Measurements from ENCODE around the gene RASIP1.

The RASIP1 gene

DNA sequence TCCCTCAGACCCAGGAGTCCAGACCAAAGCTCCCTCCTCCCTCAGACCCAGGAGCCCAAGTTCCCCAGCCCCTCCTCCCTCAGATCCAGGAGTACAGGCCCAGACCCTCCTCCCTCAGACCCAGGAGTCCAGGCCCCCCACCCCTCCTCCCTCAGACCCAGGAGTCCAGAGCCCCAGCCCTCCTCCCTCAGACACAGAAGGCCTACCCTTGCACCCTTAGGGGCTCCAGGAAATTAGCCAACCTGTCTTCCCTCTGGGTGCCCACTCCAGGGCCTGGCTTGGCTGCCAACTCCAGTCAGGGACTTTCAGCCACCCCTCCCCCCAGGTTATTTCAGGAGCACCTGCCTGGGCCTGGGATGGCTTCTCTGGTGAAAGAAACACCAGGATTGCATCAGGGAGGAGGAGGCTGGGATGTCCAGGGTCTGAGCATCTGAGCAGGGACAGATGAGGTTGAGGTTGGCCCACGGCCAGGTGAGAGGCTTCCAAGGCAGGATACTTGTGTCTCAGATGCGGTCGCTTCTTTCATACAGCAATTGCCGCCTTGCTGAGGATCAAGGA is 14.8 kb upstream of the RASIP1 start, which contains the start of gene FGF21:
FGF21 (plus strand) TSS at position 441 of the 558 bp plus-strand sequence. CDS start 713 bp downstream, outside the sequence.
- no peak for DNase-seq

DNA sequence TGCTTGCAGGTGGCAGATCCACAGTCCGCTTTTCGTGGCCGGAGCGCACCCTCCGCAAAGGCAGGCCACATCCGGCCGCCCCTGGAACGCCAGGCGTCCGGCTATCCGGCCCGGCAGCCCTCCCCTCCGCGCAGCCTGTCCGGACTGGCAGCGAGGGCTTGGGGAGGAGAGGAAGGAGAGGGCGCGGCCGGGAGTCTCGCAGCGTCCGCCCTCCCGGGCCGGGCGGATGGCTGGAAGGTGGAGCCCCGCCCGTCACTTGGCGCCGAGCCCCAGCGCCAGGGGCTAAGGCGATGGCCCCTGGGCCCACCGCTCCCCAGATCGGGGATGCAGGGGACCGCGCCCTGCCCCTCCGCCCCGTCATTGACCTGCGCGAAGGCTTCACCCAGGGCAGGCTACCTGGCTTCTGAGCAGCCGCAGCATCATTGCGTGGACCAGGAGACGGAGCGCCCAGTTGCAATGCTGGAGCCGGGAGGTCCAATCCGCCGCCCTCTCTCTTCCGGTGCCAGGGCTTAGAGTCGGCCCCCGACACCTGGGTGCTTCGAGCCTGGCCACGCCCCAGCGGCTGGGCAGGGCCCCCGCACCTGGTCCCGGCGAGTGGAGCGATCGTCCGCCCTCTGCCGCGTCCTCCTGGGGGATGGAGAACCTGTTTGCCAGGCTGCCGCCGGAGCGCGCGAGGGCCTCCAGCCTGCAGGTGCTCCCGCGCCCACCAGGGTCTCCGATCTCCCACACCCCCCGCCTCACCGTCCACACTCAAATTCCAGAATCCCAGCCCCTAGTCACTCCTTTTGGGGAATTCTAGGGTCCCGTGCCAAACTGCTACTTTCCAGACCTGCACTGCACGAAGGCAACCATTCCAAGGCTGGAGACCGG is 12.3 kb upstream of the RASIP1 start, which contains the start of gene FUT1:
FUT1 (minus strand) TSS at position 146 of the 870 bp plus-strand sequence. CDS start 1,360 bp downstream, outside the sequence.
- DNase-seq = peak; percentile 46

GRCh38 chr19:48751845-48752495 is 11.6 kb upstream of the RASIP1 start:
- DNase-seq = no peak

GRCh38 chr19:48750771-48751504 is 10.5 kb upstream of the RASIP1 start:
- no peak for DNase-seq

DNA sequence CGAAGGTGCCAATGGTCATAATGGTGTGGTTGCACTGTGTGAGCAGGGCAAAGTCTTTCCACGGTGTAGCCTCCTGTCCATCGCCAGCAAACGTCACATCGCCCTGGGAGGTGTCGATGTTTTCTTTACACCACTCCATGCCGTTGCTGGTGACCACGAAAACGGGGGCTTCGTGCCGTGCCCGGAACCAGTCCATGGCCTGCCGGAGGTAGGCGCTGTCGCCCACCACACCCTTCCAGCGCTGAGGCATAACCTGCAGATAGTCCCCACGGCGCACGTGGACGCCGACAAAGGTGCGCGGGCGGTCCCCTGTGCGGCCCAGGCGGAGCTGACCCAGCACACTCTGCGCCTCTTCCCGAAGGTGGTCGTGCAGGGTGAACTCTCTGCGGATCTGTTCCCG is 9.9 kb upstream of the RASIP1 start:
- no peak for DNase-seq

GRCh38 chr19:48749571-48750198 is 9.3 kb upstream of the RASIP1 start:
- no peak for DNase-seq

DNA sequence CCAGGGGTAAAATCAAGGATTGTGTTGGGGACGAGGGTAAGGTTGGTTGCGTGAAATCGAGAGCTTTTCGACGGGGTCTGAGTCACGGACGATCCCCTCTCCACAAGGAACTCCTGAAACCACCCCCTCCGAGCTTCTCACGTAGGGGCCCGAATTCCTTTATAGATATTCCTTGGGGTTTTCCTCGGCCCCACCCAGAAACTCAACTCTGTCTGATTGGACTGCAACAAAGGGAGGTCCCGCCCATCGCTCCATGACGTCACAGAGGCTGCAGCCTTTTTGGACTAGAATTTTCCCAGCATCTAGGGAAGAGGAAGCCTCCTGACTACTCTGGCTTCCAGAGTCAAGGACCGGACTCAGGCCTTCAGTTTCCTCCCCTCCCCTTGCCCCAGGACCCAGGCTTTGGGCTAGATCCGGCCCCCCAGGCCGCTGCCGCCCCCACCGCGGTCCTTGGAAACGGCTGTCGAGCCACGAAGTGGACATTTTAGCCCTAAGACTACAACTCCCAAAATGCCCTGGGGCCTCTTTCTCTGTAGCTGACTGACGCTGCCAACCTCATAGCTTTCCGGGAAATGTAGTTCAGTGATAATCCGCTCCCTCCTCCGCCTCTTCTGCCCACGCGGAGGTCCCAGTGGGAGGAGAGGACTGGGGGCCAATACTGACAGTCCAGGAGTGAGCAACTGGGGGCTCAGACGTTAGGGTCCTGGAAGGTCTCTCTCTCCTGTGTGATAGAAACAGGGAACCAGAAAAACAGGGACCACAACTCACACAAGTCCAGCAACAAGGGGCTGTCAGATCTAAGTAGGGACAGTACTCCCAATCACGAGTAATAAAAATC is 6.5 kb upstream of the RASIP1 start, which contains the start of gene IZUMO1:
IZUMO1 (minus strand) TSS at position 172 of the 838 bp plus-strand sequence. CDS start 1,050 bp downstream, outside the sequence.
- DNase-seq = peak; percentile 91

DNA sequence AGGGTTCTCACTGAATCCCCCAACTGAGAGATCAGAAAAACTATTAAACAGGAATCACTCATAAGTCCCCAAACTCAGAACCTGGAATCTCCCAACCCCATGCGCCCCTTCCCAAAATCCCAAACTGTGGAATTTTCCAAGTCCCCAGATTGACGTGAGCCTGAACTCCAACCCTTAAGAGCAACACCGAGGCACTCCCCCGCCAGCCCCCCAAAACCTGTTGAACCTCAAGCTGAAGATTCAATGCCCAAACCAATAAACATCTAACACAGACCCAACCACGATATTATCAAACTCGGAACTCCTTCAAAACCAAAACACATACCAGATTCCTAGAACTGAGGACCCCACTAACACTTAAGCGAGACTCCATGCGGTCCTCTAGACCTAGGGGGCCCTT is 5.7 kb upstream of the RASIP1 start:
- DNase-seq = no peak

GRCh38 chr19:48745208-48745995 is 5.0 kb upstream of the RASIP1 start:
- DNase-seq = peak; percentile 71

DNA sequence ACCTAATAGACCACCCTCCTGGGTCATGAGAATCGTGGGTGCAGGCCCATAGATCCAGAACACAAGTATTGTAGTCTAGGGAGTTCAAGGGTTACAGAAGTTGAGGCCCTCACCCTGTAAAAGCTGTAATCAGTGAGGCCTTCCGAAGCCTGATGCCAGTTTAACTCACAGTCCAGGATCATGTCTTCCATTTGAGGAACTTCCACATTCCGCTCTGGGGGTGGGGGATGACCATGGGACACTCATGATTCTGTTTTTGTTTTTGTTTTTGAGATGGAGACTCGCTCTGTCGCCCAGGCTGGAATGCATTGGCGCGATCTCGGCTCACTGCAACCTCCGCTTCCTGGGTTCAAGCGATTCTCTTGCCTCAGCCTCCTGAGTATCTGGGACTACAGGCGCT is 1.7 kb upstream of the RASIP1 start:
- DNase-seq = no peak

DNA sequence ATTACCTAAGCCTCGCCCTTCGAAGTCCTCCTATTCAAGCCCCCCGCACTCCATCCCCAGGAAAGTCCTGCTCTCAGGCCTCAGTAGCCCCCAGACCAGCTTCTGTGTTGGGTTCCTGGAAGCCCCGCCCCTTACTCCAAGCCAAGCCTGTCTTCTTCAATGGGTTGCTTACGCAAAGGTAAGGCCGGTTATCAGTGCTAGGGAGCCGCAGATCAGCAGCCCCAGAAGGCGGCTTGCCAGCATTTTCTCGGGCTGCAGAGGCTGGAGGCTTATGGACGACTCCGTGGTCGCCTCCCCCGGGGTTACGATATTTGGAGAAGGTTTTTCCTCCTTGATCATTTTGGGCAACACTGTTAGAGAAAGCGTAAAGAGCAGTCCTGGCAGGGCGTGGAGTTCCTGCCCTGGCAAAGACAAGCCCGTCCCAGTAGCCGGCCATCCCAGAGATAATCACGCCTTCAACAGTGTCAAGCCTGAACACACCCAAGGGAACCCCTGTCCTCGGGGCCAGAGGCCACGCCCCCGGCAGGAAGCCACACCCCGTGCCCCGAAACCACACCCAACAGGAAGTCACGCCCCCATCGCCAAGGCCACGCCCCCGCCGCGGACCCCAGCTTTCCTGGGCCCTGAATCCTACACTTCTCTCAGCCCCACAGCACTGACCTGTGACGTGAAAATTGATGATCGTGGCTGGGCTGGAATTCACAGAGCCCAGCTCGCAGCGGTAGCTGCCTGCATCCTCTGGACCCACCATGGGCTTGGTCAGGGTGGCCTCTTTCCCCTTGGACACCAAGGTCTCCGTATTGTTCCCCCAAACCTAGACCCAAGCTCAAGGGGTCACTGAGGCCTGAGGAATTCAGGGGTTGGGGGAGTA is 954 bp upstream of the RASIP1 start:
- no peak for DNase-seq

DNA sequence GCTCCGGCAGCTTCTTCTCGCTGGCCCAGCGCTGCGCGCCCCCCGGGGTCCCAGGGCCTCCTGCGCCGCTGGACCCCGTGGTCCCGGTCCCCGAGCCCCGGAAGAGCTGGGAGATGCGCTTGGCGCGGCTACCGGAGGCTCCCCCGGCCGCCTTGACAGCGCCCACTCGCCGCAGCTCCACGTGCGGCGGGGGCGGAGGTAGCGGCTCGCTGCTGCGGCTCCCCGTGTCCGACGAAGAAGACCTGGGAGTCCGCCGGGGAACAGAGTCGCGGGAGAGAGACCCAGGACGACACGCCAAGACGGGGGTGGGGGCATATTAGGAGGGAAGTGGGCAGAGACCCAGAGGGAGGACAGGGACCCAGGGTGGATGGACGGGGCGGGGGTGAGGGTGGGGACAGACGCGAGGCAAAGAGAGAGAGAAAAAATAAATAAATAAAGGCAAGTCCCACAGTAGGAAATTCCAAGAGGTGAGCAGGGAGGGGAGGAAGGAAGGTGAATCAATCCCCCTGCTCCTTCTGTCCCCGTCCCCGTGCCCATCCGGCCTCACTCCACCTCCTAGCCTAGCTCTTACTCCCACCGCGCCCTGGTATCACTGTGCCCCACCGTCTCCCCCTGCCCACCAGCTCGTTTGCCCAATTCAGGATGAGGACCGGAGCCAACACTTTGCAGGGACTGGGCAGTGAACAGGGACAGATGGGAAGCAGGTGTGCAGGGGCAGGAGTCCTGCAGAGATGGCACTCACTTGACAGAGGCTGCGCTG is 826 bp downstream of the RASIP1 start:
- no peak for DNase-seq

- DNase-seq = peak; percentile 76
These were observed 1.6 kb downstream of the RASIP1 start for GRCh38 chr19:48738557-48739403.

GRCh38 chr19:48737360-48737998 is 2.9 kb downstream of the RASIP1 start:
- no peak for DNase-seq

- peak; percentile 53 for DNase-seq
These were observed 5.3 kb downstream of the RASIP1 start for GRCh38 chr19:48735031-48735615.

GRCh38 chr19:48734625-48735024 is 5.8 kb downstream of the RASIP1 start:
- no peak for DNase-seq
